Gastroesophageal sphincter (tissue), 4 donors: ENCODE data around the gene USP11. TPM values are rescaled to one million over a fixed set of nuclear protein-coding genes. Genes with fewer than 3 reads are reported as not detected.
A peak's percentile ranks its signal among the peaks of the same experiment; 100 is the strongest.

ENCODE experiments used
- ATAC-seq: fragments of 150-250 bp; one replicate; pipeline ENCODE4 v1.9.1; 2016; ENCODE audit warnings: mild to moderate bottlenecking, moderate library complexity
- H3K27ac ChIP-seq, 4 donors: fragments of 200-600 bp; sonication (generic) in 3 of 4; 1 replicate in 3 of 4; 2 replicates in 1 of 4; pipeline ENCODE4 v1.5.1; 2016 to 2019
- H3K27me3 ChIP-seq: fragments of 200-600 bp; sonication (generic); one replicate; pipeline ENCODE4 v1.5.1; 2019
- H3K36me3 ChIP-seq, 2 donors: fragments of 200-600 bp; sonication (generic); one replicate each; pipeline ENCODE4 v1.5.1; 2019; ENCODE audit warnings: control low read depth in 1 of 2
- H3K4me1 ChIP-seq, 3 donors: fragments of 200-600 bp; sonication (generic); 1 replicate in 2 of 3; 2 replicates in 1 of 3; pipeline ENCODE4 v1.5.1; 2016 to 2019; ENCODE audit warnings: control low read depth in 2 of 3
- H3K4me3 ChIP-seq, 2 donors: fragments of 200-600 bp; sonication (generic); one replicate each; pipeline ENCODE4 v1.5.1; 2019; ENCODE audit warnings: mild to moderate bottlenecking in 1 of 2, moderate library complexity in 1 of 2
- H3K9me3 ChIP-seq, 3 donors: fragments of 200-600 bp; sonication (generic); one replicate each; pipeline ENCODE4 v1.5.1; 2017 to 2019; ENCODE audit warnings: control low read depth in 2 of 3
- CTCF ChIP-seq, 4 experiments: fragments of 200-600 bp in 2 of 4; fragments of 450-650 bp in 2 of 4; sonication (generic) in 1 of 4; IDR thresholded peaks; one replicate each; pipeline ENCODE4 v1.5.1; 2017 to 2019; ENCODE audit warnings: antibody characterized with exemption in 4 of 4, mild to moderate bottlenecking in 2 of 4, moderate library complexity in 2 of 4
- EP300 ChIP-seq: sonication (generic); formaldehyde crosslinking; IDR thresholded peaks from one replicate; pipeline ENCODE4 v1.6.1; 2017; ENCODE audit warnings: antibody characterized with exemption, mild to moderate bottlenecking
- POLR2A ChIP-seq, 2 donors: fragments of 450-650 bp; IDR thresholded peaks; one replicate each; pipeline ENCODE4 v1.6.1; 2017; ENCODE audit warnings: antibody characterized with exemption in 2 of 2, mild to moderate bottlenecking in 2 of 2, moderate library complexity in 1 of 2
- POLR2AphosphoS5 ChIP-seq: sonication (generic); formaldehyde crosslinking; IDR thresholded peaks from one replicate; pipeline ENCODE4 v1.6.1; 2017; ENCODE audit warnings: antibody characterized with exemption
- WGBS, 2 donors: methylation state at CpG; one replicate each; pipeline ENCODE4 v1.1.5; 2018; ENCODE audit warnings: low coverage in 1 of 2; 5-methylcytosine and 5-hydroxymethylcytosine counted together
- total RNA-seq, 4 donors: library from RNA; depleted of rRNA; stranded (reverse); fragments of >200 nt; gene quantifications; one replicate each; pipeline ENCODE4 v1.1.0, GENCODE V29; 2016

The USP11 gene
- total RNA-seq, 4 donors from 2014 or later, result 26.9 to 64.6 (median 40.7) TPM

- WGBS, 2 donors, result 0 to 34% methylated on average over 6 to 9 of the region's 60 CpGs
- no peaks in the 10 kb centered on the region for H3K27me3 ChIP-seq
- peaks cover 0 to 41% (median 21%) of the 10 kb centered on the region in 3 donors for H3K4me1 ChIP-seq
- H3K27ac ChIP-seq, result peak overlapping the region; percentile 93 to 100 (median 96)
- H3K36me3 ChIP-seq, result peaks cover 0 to 35% of the 10 kb centered on the region in 2 donors
- no peaks in the 10 kb centered on the region for H3K9me3 ChIP-seq
- peak overlapping the region; percentile 87 to 99 for H3K4me3 ChIP-seq
- TF ChIP-seq POLR2AphosphoS5 (no peak), EP300 (no peak), CTCF (IDR thresholded peaks at IDR 0.05) (no peak), POLR2A (IDR thresholded peaks at IDR 0.05) (no peak)
- ATAC-seq, result no peak
Measured at GRCh38 chrX:47218920-47219815, 13.6 kb upstream of the USP11 start.

GRCh38 chrX:47221756-47222155 lies 11.1 kb upstream of the USP11 start:
- no peak for ATAC-seq
- TF ChIP-seq POLR2AphosphoS5 (no peak), POLR2A (IDR thresholded peaks at IDR 0.05) (no peak), EP300 (no peak), CTCF (IDR thresholded peaks at IDR 0.05) (no peak)

GRCh38 chrX:47222751-47223350 lies 10.0 kb upstream of the USP11 start:
- 60% methylated on average over 1 of the region's 10 CpGs; no CpG with 5 or more reads in 1 of the 2 donors for WGBS, 2 donors
- no peak for TF ChIP-seq CTCF (IDR thresholded peaks at IDR 0.05)
- TF ChIP-seq POLR2A (IDR thresholded peaks at IDR 0.05), result no peak
- TF ChIP-seq POLR2AphosphoS5, result no peak
- TF ChIP-seq EP300, result no peak
- Histone ChIP-seq H3K4me3 (no peak overlapping the region), H3K9me3 (no peaks in the 10 kb centered on the region), H3K36me3 (peaks cover 0 to 49% of the 10 kb centered on the region in 2 donors), H3K4me1 (peaks cover 0 to 28% (median 11%) of the 10 kb centered on the region in 3 donors), H3K27ac (no peak overlapping the region), H3K27me3 (no peaks in the 10 kb centered on the region)
- ATAC-seq, result no peak

More at GRCh38 chrX:47221756-47222155, 11.1 kb upstream of the USP11 start:
- 100% methylated on average over 1 of the region's 4 CpGs; no CpG with 5 or more reads in 1 of the 2 donors for WGBS, 2 donors
- H3K4me1 ChIP-seq, result peaks cover 0 to 34% (median 18%) of the 10 kb centered on the region in 3 donors
- no peak overlapping the region for H3K27ac ChIP-seq
- no peaks in the 10 kb centered on the region for H3K9me3 ChIP-seq
- peaks cover 0 to 38% of the 10 kb centered on the region in 2 donors for H3K36me3 ChIP-seq
- H3K4me3 ChIP-seq, result no peak overlapping the region
- no peaks in the 10 kb centered on the region for H3K27me3 ChIP-seq

GRCh38 chrX:47223476-47224250 lies 9.1 kb upstream of the USP11 start:
- ATAC-seq, result no peak
- Histone ChIP-seq H3K27me3 (no peaks in the 10 kb centered on the region), H3K27ac (no peak overlapping the region), H3K4me1 (peaks cover 0 to 28% (median 11%) of the 10 kb centered on the region in 3 donors), H3K9me3 (no peaks in the 10 kb centered on the region), H3K4me3 (no peak overlapping the region), H3K36me3 (peaks cover 0 to 57% of the 10 kb centered on the region in 2 donors)
- WGBS, 2 donors, result 100% methylated on average over 2 to 4 of the region's 13 CpGs
- TF ChIP-seq POLR2A (IDR thresholded peaks at IDR 0.05), result no peak
- no peak for TF ChIP-seq POLR2AphosphoS5
- no peak for TF ChIP-seq EP300
- no peak for TF ChIP-seq CTCF (IDR thresholded peaks at IDR 0.05)
